ENCODE data around the gene MTA1. TPM values are rescaled to one million over a fixed set of nuclear protein-coding genes. Genes with fewer than 3 reads are reported as not detected.

The MTA1 gene
- total and polyA plus RNA-seq, 2 of the 8 experiments (the other 6 are each of a cell fraction or from before 2014, with no cell fraction given): 73.9 to 221 TPM

DNA sequence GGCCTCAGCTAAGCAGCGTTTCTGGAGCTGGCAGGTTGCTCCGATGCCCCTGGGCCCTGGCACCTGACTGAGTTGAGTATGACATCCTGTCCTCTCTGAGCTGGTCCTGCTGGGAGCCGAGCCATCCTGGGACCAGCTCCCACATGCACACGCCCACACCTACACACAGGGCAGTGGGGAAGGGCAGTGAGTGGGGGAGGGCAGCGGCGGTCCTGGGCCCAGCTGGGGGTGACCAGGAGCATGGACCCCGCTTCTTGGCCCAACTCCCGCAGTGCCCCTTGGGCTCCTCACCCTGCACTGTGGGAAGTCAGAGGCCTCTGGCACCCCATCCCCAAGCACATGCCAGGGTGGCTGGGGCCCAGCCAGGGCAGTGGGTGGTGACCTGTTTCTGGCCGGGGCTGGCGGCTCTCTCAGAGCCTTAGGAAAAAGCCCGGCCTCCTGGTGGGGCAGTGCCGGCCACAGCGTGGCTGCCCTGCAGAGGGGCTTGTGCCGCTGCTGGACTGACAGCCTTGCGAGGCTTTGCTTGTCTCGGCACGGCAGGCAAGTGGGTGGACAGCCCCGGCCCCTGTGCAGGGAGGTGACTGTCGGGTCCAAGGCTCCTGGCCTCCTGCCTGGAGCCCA is 49.1 kb downstream of the MTA1 start:
- WGBS, 2 experiments (ENCODE audit: extremely low coverage in 1 of 2, insufficient coverage in 1 of 2, insufficient read length in 1 of 2, insufficient replicate concordance in 2 of 2, low coverage in 1 of 2, low lambda C conversion rate in 2 of 2, missing lambda C conversion rate in 1 of 2): 97% methylated on average over 15 of the region's 19 CpGs; no CpG with 5 or more reads in 1 of the 2 experiments
- Histone ChIP-seq H3K9me3 (ENCODE audit: insufficient read depth in 2 of 2, low read depth in 1 of 2, low read length in 1 of 2) (no peaks in the 10 kb centered on the region), H3K23ac (ENCODE audit: insufficient read length) (no peak overlapping the region), H2AK5ac (ENCODE audit: low read depth, low read length) (no peak overlapping the region), H3K4me2 (ENCODE audit: insufficient read depth in 1 of 2, low read depth in 2 of 2, low read length in 2 of 2) (no peak overlapping the region), H3K4me3 (ENCODE audit: extremely low read depth in 1 of 4, insufficient read depth in 2 of 4, low read depth in 3 of 4, low read length in 4 of 4) (no peak overlapping the region), H2BK15ac (ENCODE audit: low read length) (no peak overlapping the region), H3K79me2 (ENCODE audit: control insufficient read depth in 1 of 2, insufficient read depth in 2 of 2, low read length in 2 of 2) (no peaks in the 10 kb centered on the region; a peak in 1 of 4 replicates), H3K36me3 (ENCODE audit: control insufficient read depth in 2 of 4, insufficient read depth in 4 of 4, low read length in 3 of 4) (peaks cover 11 to 56% (median 23%) of the 10 kb centered on the region in 4 experiments; a peak in 7 of 8 replicates), H2BK5ac (ENCODE audit: low read depth, low read length) (no peak overlapping the region), H3K56ac (replicated peaks; ENCODE audit: insufficient read length, low read depth, low read length) (no peak overlapping the region), H3K27me3 (replicated peaks in 1 of 4; ENCODE audit: control insufficient read depth in 3 of 4, extremely low read depth in 1 of 4, insufficient read depth in 3 of 4, low read length in 3 of 4) (peaks cover 0 to 6% (median 0%) of the 10 kb centered on the region in 4 experiments; a peak in 1 of 7 replicates), H4K8ac (ENCODE audit: extremely low read depth, insufficient read depth, low read length) (no peak overlapping the region; the same call in 1 of the 2 replicates), H3K18ac (ENCODE audit: extremely low read depth, low read length) (no peak overlapping the region), H2BK120ac (replicated peaks; ENCODE audit: low read depth, low read length) (no peak overlapping the region), H3K79me1 (ENCODE audit: low read depth, low read length) (no peaks in the 10 kb centered on the region), H3K23me2 (ENCODE audit: low read depth, low read length) (peaks cover 2% of the 10 kb centered on the region; the same call in 1 of the 2 replicates), H3K4ac (replicated peaks; ENCODE audit: insufficient read length, low read depth, low read length) (no peak overlapping the region), H4K20me1 (replicated peaks in 1 of 2; ENCODE audit: control insufficient read depth in 1 of 2, insufficient read depth in 2 of 2, low read length in 2 of 2) (peaks cover 11 to 42% of the 10 kb centered on the region in 2 experiments), H3K27ac (ENCODE audit: low read depth, low read length) (no peak overlapping the region), H4K91ac (replicated peaks; ENCODE audit: insufficient read length, low read length) (no peak overlapping the region), H2BK12ac (ENCODE audit: low read depth, low read length) (no peak overlapping the region), H3K9ac (replicated peaks in 1 of 4; ENCODE audit: extremely low read depth in 1 of 4, low read depth in 3 of 4, low read length in 3 of 4) (no peak overlapping the region), H4K5ac (ENCODE audit: insufficient read length, low read depth, low read length) (no peak overlapping the region), H2AFZ (ENCODE audit: low read length) (no peak overlapping the region), H3K14ac (ENCODE audit: insufficient read length) (no peak overlapping the region), H3K4me1 (replicated peaks in 1 of 4; ENCODE audit: control insufficient read depth in 3 of 4, insufficient read depth in 4 of 4, low read length in 3 of 4) (peaks cover 0 to 14% (median 5%) of the 10 kb centered on the region in 4 experiments; a peak in 3 of 7 replicates), H2BK20ac (ENCODE audit: low read length) (no peak overlapping the region)
- no peak for FAIRE-seq
- ChIA-PET CTCF (ENCODE audit: partially characterized antibody) (interaction anchor here (0.9 to 5.3 kb wide), 8 partner anchors 14 to 36 kb away, joined by 3 to 70 read pairs (median 9); no protein-coding TSS in a partner anchor), POLR2A (ENCODE audit: partially characterized antibody) (interaction anchor here (1.0 to 4.2 kb wide), 4 partner anchors 11 to 36 kb away, joined by 3 to 21 read pairs (median 4); no protein-coding TSS in a partner anchor)
- no peak for DNase-seq (ENCODE audit: low read depth in 1 of 2, low spot score in 2 of 2)
- no peak for TF ChIP-seq CHD1 (IDR thresholded peaks at IDR 0.05; ENCODE audit: low read depth, low read length)
- no peak for TF ChIP-seq JUND (IDR thresholded peaks at IDR 0.05; ENCODE audit: low read length)

All from H1 (cell line).